HG03571 (cell line): ENCODE data around the gene BCL6.

Source experiments
- ATAC-seq: cut with Tn5 transposase; IDR thresholded peaks from one replicate; pipeline ENCODE4 v1.9.1; 2021; ENCODE audit not compliant: unreplicated experiment

Gene BCL6

GRCh38 chr3:187762792-187763191 is 17.5 kb upstream of the BCL6 start:
- ATAC-seq = no peak

GRCh38 chr3:187759601-187760000 is 14.3 kb upstream of the BCL6 start:
- no peak for ATAC-seq

GRCh38 chr3:187758318-187758955 is 13.2 kb upstream of the BCL6 start:
- peak; percentile 57 for ATAC-seq

- no peak for ATAC-seq
Observed at GRCh38 chr3:187753516-187753915, 8.2 kb upstream of the BCL6 start.

GRCh38 chr3:187750513-187751123 is 5.3 kb upstream of the BCL6 start:
- no peak for ATAC-seq

GRCh38 chr3:187750006-187750512 is 4.8 kb upstream of the BCL6 start:
- no peak for ATAC-seq

GRCh38 chr3:187748050-187748481 is 2.8 kb upstream of the BCL6 start:
- no peak for ATAC-seq

GRCh38 chr3:187747506-187747905 is 2.2 kb upstream of the BCL6 start:
- no peak for ATAC-seq

GRCh38 chr3:187746442-187747281 is 1.4 kb upstream of the BCL6 start:
- ATAC-seq = no peak

GRCh38 chr3:187746059-187746441 is 782 bp upstream of the BCL6 start:
- no peak for ATAC-seq

- ATAC-seq = no peak
Observed at GRCh38 chr3:187744169-187745151, 808 bp downstream of the BCL6 start.

GRCh38 chr3:187743195-187744141 is 1.8 kb downstream of the BCL6 start:
- no peak for ATAC-seq

- ATAC-seq = no peak
Observed at GRCh38 chr3:187742351-187743171, 2.7 kb downstream of the BCL6 start.

GRCh38 chr3:187741403-187742350 is 3.6 kb downstream of the BCL6 start:
- ATAC-seq = no peak

GRCh38 chr3:187740421-187741399 is 4.6 kb downstream of the BCL6 start:
- ATAC-seq = no peak

- ATAC-seq = no peak
Observed at GRCh38 chr3:187739561-187740332, 5.5 kb downstream of the BCL6 start.
